ENCODE results near the gene RADIL.
A peak's percentile ranks its signal among the peaks of the same experiment; 100 is the strongest.

RADIL gene

GRCh38 chr7:4774658-4775249 is 108.8 kb downstream of the RADIL start:
- H3K4me3 ChIP-seq (ENCODE audit: low read depth in 1 of 2, low read length in 2 of 2) = peak overlapping the region; percentile 94 to 98
- H3K27me3 ChIP-seq (ENCODE audit: low read depth, low read length) = no peaks in the 10 kb centered on the region
- peak overlapping the region; percentile 98 for H3K27ac ChIP-seq (ENCODE audit: low read length)
- H3K4me1 ChIP-seq (ENCODE audit: control insufficient read depth in 1 of 2, insufficient read depth in 2 of 2, low read length in 2 of 2) = peaks cover 11 to 40% of the 10 kb centered on the region in 2 donors
- H3K36me3 ChIP-seq (ENCODE audit: control insufficient read depth in 1 of 2, insufficient read depth in 2 of 2, low read length in 2 of 2) = peaks cover 0 to 6% of the 10 kb centered on the region in 2 donors
- no peaks in the 10 kb centered on the region for H3K9me3 ChIP-seq (ENCODE audit: control insufficient read depth in 1 of 2, low read length in 2 of 2)

GRCh38 chr7:4774007-4774406 is 109.5 kb downstream of the RADIL start:
- peak overlapping the region in 1 of 2 donors; percentile 94 for H3K4me3 ChIP-seq (ENCODE audit: low read depth in 1 of 2, low read length in 2 of 2)
- no peaks in the 10 kb centered on the region for H3K9me3 ChIP-seq (ENCODE audit: control insufficient read depth in 1 of 2, low read length in 2 of 2)
- H3K36me3 ChIP-seq (ENCODE audit: control insufficient read depth in 1 of 2, insufficient read depth in 2 of 2, low read length in 2 of 2) = peaks cover 0 to 6% of the 10 kb centered on the region in 2 donors
- peaks cover 11 to 41% of the 10 kb centered on the region in 2 donors for H3K4me1 ChIP-seq (ENCODE audit: control insufficient read depth in 1 of 2, insufficient read depth in 2 of 2, low read length in 2 of 2)
- no peak overlapping the region for H3K27ac ChIP-seq (ENCODE audit: low read length)
- no peaks in the 10 kb centered on the region for H3K27me3 ChIP-seq (ENCODE audit: low read depth, low read length)

- Histone ChIP-seq H3K4me3 (ENCODE audit: low read depth in 1 of 2, low read length in 2 of 2) (no peak overlapping the region), H3K4me1 (ENCODE audit: control insufficient read depth in 1 of 2, insufficient read depth in 2 of 2, low read length in 2 of 2) (peaks cover 11 to 33% of the 10 kb centered on the region in 2 donors), H3K36me3 (ENCODE audit: control insufficient read depth in 1 of 2, insufficient read depth in 2 of 2, low read length in 2 of 2) (peaks cover 0 to 6% of the 10 kb centered on the region in 2 donors), H3K9me3 (ENCODE audit: control insufficient read depth in 1 of 2, low read length in 2 of 2) (no peaks in the 10 kb centered on the region), H3K27ac (ENCODE audit: low read length) (no peak overlapping the region), H3K27me3 (ENCODE audit: low read depth, low read length) (no peaks in the 10 kb centered on the region)
These were observed 111.2 kb downstream of the RADIL start for GRCh38 chr7:4772306-4772705.

- Histone ChIP-seq H3K4me1 (ENCODE audit: control insufficient read depth in 1 of 2, insufficient read depth in 2 of 2, low read length in 2 of 2) (peaks cover 7 to 29% of the 10 kb centered on the region in 2 donors), H3K27me3 (ENCODE audit: low read depth, low read length) (no peaks in the 10 kb centered on the region), H3K36me3 (ENCODE audit: control insufficient read depth in 1 of 2, insufficient read depth in 2 of 2, low read length in 2 of 2) (peaks cover 0 to 6% of the 10 kb centered on the region in 2 donors), H3K27ac (ENCODE audit: low read length) (no peak overlapping the region), H3K9me3 (ENCODE audit: control insufficient read depth in 1 of 2, low read length in 2 of 2) (no peaks in the 10 kb centered on the region), H3K4me3 (ENCODE audit: low read depth in 1 of 2, low read length in 2 of 2) (no peak overlapping the region)
These were observed 111.8 kb downstream of the RADIL start for GRCh38 chr7:4771737-4772136.

- H3K27me3 ChIP-seq (ENCODE audit: low read depth, low read length) = no peaks in the 10 kb centered on the region
- no peak overlapping the region for H3K4me3 ChIP-seq (ENCODE audit: low read depth in 1 of 2, low read length in 2 of 2)
- H3K4me1 ChIP-seq (ENCODE audit: control insufficient read depth in 1 of 2, insufficient read depth in 2 of 2, low read length in 2 of 2) = peaks cover 5 to 29% of the 10 kb centered on the region in 2 donors
- peaks cover 0 to 4% of the 10 kb centered on the region in 2 donors for H3K36me3 ChIP-seq (ENCODE audit: control insufficient read depth in 1 of 2, insufficient read depth in 2 of 2, low read length in 2 of 2)
- no peaks in the 10 kb centered on the region for H3K9me3 ChIP-seq (ENCODE audit: control insufficient read depth in 1 of 2, low read length in 2 of 2)
- no peak overlapping the region for H3K27ac ChIP-seq (ENCODE audit: low read length)
These were observed 112.6 kb downstream of the RADIL start for GRCh38 chr7:4770886-4771285.

- Histone ChIP-seq H3K9me3 (ENCODE audit: control insufficient read depth in 1 of 2, low read length in 2 of 2) (no peaks in the 10 kb centered on the region), H3K27me3 (ENCODE audit: low read depth, low read length) (no peaks in the 10 kb centered on the region), H3K27ac (ENCODE audit: low read length) (no peak overlapping the region), H3K4me1 (ENCODE audit: control insufficient read depth in 1 of 2, insufficient read depth in 2 of 2, low read length in 2 of 2) (peaks cover 5 to 28% of the 10 kb centered on the region in 2 donors), H3K4me3 (ENCODE audit: low read depth in 1 of 2, low read length in 2 of 2) (peak overlapping the region in 1 of 2 donors; percentile 44), H3K36me3 (ENCODE audit: control insufficient read depth in 1 of 2, insufficient read depth in 2 of 2, low read length in 2 of 2) (peaks cover 0 to under 1% of the 10 kb centered on the region in 2 donors)
These were observed 113.8 kb downstream of the RADIL start for GRCh38 chr7:4769761-4770160.

- Histone ChIP-seq H3K36me3 (ENCODE audit: control insufficient read depth in 1 of 2, insufficient read depth in 2 of 2, low read length in 2 of 2) (peaks cover 6 to 9% of the 10 kb centered on the region in 2 donors), H3K4me3 (ENCODE audit: low read depth in 1 of 2, low read length in 2 of 2) (peak overlapping the region in 1 of 2 donors; percentile 44), H3K27ac (ENCODE audit: low read length) (no peak overlapping the region), H3K9me3 (ENCODE audit: control insufficient read depth in 1 of 2, low read length in 2 of 2) (no peaks in the 10 kb centered on the region), H3K4me1 (ENCODE audit: control insufficient read depth in 1 of 2, insufficient read depth in 2 of 2, low read length in 2 of 2) (peaks cover 0 to 19% of the 10 kb centered on the region in 2 donors), H3K27me3 (ENCODE audit: low read depth, low read length) (no peaks in the 10 kb centered on the region)
These were observed 114.6 kb downstream of the RADIL start for GRCh38 chr7:4768597-4769569.

- Histone ChIP-seq H3K4me1 (ENCODE audit: control insufficient read depth in 1 of 2, insufficient read depth in 2 of 2, low read length in 2 of 2) (peaks cover 0 to 14% of the 10 kb centered on the region in 2 donors), H3K9me3 (ENCODE audit: control insufficient read depth in 1 of 2, low read length in 2 of 2) (no peaks in the 10 kb centered on the region), H3K36me3 (ENCODE audit: control insufficient read depth in 1 of 2, insufficient read depth in 2 of 2, low read length in 2 of 2) (peaks cover 20 to 29% of the 10 kb centered on the region in 2 donors), H3K4me3 (ENCODE audit: low read depth in 1 of 2, low read length in 2 of 2) (peak overlapping the region; percentile 13 to 44), H3K27ac (ENCODE audit: low read length) (peak overlapping the region; percentile 71), H3K27me3 (ENCODE audit: low read depth, low read length) (no peaks in the 10 kb centered on the region)
These were observed 116.6 kb downstream of the RADIL start for GRCh38 chr7:4766666-4767519.

GRCh38 chr7:4765776-4766490 is 117.6 kb downstream of the RADIL start:
- H3K27ac ChIP-seq (ENCODE audit: low read length) = peak overlapping the region; percentile 71
- peaks cover 28 to 39% of the 10 kb centered on the region in 2 donors for H3K36me3 ChIP-seq (ENCODE audit: control insufficient read depth in 1 of 2, insufficient read depth in 2 of 2, low read length in 2 of 2)
- no peaks in the 10 kb centered on the region for H3K9me3 ChIP-seq (ENCODE audit: control insufficient read depth in 1 of 2, low read length in 2 of 2)
- H3K4me1 ChIP-seq (ENCODE audit: control insufficient read depth in 1 of 2, insufficient read depth in 2 of 2, low read length in 2 of 2) = peaks cover 0 to 13% of the 10 kb centered on the region in 2 donors
- H3K27me3 ChIP-seq (ENCODE audit: low read depth, low read length) = no peaks in the 10 kb centered on the region
- H3K4me3 ChIP-seq (ENCODE audit: low read depth in 1 of 2, low read length in 2 of 2) = peak overlapping the region in 1 of 2 donors; percentile 44

- Histone ChIP-seq H3K4me1 (ENCODE audit: control insufficient read depth in 1 of 2, insufficient read depth in 2 of 2, low read length in 2 of 2) (peaks cover 0 to 8% of the 10 kb centered on the region in 2 donors), H3K36me3 (ENCODE audit: control insufficient read depth in 1 of 2, insufficient read depth in 2 of 2, low read length in 2 of 2) (peaks cover 35 to 53% of the 10 kb centered on the region in 2 donors), H3K27ac (ENCODE audit: low read length) (no peak overlapping the region), H3K27me3 (ENCODE audit: low read depth, low read length) (no peaks in the 10 kb centered on the region), H3K4me3 (ENCODE audit: low read depth in 1 of 2, low read length in 2 of 2) (no peak overlapping the region), H3K9me3 (ENCODE audit: control insufficient read depth in 1 of 2, low read length in 2 of 2) (no peaks in the 10 kb centered on the region)
These were observed 119.0 kb downstream of the RADIL start for GRCh38 chr7:4764402-4765007.

All from muscle layer of duodenum (tissue), 2 donors.